GM20000 (cell line): ENCODE data around the gene RUNX1.

Experiments used
- DNase-seq: peaks from one replicate; pipeline ENCODE4 v3.0.0; 2012; ENCODE audit warnings: low spot score
- CTCF ChIP-seq: IDR thresholded peaks from 2 replicates; pipeline ENCODE4 v1.5.1; 2012; ENCODE audit warnings: mild to moderate bottlenecking, control low read depth; ENCODE audit errors: extremely low read depth, missing control alignments

RUNX1 gene

DNA sequence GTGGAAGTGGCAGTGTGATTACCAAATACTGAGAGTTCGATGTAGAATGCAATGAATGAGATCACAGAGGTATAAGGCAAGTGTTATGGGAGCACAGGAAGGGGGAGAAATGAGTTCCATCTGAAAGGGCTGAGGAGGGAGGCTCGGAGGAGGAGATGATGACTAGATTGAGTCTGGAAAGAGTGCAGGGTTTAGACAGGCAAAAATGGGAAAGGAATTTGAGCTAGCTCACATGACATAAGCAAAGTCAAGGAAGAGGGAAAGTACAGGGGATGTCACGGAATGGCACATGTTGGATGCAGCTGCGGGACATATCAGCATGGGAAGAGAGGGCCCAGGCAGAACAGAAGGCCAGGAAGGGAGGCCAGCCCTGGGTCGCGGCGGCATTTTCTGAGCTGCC lies 132.7 kb downstream of the RUNX1 start:
- no peak for TF ChIP-seq CTCF
- DNase-seq: no peak

DNA sequence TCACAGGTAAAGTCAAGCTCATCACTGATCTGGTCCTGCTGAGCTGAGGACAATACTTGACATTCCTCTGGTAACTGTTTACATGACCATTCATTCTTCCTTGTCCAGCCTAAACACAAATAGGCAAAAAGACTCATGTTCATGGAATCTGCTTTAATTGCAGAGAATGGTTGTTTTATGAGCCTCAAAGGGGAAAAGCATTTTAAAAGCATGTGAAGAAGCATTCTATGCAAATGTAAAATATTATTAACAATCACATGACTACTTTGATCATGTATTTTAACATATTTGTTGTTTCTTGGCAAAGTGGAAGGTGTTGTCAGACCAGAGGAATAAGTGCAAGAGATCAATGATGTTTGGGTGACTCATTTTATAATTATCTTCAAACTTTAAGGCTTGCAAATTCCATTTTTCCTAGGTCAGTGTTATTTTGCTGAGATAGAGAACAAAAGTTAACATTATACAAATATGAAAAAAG lies 133.7 kb downstream of the RUNX1 start:
- no peak for TF ChIP-seq CTCF
- no peak for DNase-seq

DNA sequence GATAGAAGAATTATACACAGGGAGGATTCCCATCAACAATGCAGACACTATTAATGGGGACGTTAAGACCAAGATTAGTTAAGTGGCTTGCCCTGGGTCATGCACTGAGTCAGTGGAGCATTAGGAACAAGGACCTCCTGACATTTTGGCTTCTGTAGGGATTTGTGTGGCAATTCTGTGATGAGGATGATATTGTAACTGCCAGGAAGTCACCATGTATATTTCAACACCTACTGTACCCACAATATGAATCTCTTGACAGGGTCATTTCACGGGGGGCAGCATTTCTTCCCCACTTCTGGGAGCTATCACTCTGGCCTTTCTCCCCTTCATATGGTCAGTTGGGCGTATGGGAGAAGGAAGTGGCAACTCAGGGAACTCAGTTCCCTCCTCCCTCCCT lies 134.9 kb downstream of the RUNX1 start:
- no peak for DNase-seq
- no peak for TF ChIP-seq CTCF

GRCh38 chr21:34913811-34914210 lies 135.3 kb downstream of the RUNX1 start:
- no peak for DNase-seq
- no peak for TF ChIP-seq CTCF

DNA sequence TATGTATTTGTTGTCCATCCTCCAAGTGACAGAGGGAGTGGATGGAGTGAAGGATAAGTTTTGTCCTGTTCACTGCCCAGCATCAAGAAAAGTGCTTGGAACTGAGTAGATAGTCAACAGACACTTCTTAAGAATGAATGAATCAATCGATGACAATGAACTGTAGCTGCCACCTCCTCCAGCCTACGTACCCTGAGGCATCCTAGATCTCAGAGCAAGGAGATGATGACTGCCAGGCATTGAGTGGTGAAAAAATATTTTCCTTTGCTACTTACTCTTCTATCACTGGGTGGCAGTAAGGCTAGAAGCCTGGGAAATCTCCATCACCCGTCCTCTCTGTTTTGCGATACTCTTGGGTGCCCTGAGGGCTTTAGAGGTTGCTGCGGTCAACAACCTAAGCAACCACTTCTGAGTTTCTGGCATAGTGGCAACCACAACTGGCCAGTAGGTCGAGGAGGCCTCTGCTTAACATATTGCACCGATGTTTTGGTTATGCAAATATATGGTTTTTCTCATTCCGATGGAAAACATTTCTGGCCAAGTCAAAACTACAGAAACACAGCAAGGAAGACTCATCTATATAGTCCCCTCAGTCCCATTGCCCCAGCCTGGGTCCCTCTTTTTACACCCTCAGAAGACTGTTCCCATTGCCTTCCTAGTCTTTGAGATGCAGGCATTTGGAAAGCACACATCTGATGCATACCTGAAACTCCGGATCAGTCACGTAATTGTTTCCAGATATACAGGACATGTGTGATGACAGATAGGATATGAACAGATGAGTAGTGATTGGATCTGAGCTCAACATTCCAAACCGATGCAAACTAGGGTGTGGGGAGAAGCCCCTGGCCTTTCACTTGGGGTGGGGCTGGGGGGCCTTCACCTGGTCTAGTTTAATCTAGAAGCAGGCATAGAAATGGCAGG lies 136.8 kb downstream of the RUNX1 start:
- peak; percentile 10 for DNase-seq
- no peak for TF ChIP-seq CTCF

GRCh38 chr21:34911360-34911759 lies 137.7 kb downstream of the RUNX1 start:
- DNase-seq: no peak
- TF ChIP-seq CTCF: no peak

- no peak for DNase-seq
- TF ChIP-seq CTCF: no peak
Observed at GRCh38 chr21:34910396-34910795, 138.7 kb downstream of the RUNX1 start.
